ENCODE data around the gene ITGA7. TPM values are rescaled to one million over a fixed set of nuclear protein-coding genes. Genes with fewer than 3 reads are reported as not detected.

Gene ITGA7
- total RNA-seq, 1 donor from 2014 or later: 1.3 TPM

- intact Hi-C loops (cut with micrococcal nuclease): loop anchor here (1.0 kb wide), 2 partner anchors 13 to 91 kb away; no protein-coding TSS in a partner anchor
Observed at GRCh38 chr12:55736780-55737580, 29.3 kb upstream of the ITGA7 start.

DNA sequence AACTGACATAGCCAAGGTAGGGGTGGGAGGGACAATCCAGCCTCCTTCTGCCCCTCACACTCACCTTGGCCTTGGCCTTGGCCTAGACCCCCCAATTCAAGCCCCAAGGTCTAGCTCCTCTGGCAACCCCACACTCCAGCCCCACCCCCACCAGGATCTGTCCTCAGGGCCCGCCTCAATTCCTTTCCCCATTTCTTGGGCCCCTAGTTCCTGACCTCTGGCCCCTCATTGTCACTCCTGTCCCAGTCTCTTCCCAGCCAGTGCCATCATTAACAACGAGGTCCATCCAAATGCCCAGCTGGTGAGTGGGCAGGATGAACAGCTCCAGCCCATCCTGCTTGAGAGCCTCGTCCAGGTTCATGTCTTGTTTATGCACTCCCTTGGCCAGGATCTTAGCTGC is 28.4 kb upstream of the ITGA7 start:
- intact Hi-C loops (cut with micrococcal nuclease): no loop called here

DNA sequence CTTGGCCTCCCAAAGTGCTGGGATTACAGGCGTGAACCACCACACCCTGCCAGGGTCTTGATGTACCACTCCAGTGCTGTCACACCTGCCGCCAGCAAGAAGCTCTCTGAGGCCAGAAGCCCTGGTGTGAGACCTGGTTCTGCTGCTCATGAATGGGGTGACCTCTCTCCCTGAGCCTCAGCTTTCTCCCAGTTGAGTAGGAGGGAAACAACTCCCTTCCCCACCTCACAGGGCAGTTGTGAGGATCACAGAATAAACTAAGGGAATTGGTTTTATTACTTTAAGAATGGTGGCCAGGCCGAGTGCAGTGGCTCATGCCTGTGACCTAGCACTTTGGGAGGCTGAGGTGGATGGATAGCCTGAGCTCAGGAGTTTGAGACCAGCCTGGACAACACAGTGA is 26.9 kb upstream of the ITGA7 start:
- intact Hi-C loops (cut with micrococcal nuclease): no loop called here

GRCh38 chr12:55733858-55734257 is 26.2 kb upstream of the ITGA7 start:
- intact Hi-C loops (cut with micrococcal nuclease): no loop called here

DNA sequence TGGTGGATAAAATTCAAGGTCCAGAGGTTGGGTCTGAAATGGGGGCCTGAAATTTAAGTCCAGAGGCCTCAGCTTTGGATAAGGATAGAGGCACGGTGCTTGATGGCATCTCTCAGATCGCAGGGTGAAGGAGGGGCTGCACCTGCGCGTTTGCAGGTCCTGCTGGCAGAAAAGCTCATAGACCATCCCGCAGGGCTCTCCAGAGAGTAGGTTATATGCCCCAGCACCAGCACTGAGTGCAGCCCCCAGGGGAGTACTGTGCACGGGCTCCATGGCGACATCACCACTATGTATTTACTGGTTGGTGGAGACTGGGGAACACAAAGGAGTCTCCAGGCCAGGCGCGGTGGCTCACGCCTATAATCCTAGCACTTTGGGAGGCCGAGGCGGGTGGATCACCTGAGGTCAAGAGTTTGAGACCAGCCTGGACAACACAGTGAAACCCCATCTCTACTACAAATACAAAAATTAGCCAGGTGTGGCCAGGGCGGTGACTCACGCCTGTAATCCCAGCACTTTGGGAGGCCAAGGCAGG is 25.4 kb upstream of the ITGA7 start:
- intact Hi-C loops (cut with micrococcal nuclease): no loop called here

- intact Hi-C loops (cut with micrococcal nuclease): no loop called here
Observed at GRCh38 chr12:55732288-55732687, 24.6 kb upstream of the ITGA7 start.

DNA sequence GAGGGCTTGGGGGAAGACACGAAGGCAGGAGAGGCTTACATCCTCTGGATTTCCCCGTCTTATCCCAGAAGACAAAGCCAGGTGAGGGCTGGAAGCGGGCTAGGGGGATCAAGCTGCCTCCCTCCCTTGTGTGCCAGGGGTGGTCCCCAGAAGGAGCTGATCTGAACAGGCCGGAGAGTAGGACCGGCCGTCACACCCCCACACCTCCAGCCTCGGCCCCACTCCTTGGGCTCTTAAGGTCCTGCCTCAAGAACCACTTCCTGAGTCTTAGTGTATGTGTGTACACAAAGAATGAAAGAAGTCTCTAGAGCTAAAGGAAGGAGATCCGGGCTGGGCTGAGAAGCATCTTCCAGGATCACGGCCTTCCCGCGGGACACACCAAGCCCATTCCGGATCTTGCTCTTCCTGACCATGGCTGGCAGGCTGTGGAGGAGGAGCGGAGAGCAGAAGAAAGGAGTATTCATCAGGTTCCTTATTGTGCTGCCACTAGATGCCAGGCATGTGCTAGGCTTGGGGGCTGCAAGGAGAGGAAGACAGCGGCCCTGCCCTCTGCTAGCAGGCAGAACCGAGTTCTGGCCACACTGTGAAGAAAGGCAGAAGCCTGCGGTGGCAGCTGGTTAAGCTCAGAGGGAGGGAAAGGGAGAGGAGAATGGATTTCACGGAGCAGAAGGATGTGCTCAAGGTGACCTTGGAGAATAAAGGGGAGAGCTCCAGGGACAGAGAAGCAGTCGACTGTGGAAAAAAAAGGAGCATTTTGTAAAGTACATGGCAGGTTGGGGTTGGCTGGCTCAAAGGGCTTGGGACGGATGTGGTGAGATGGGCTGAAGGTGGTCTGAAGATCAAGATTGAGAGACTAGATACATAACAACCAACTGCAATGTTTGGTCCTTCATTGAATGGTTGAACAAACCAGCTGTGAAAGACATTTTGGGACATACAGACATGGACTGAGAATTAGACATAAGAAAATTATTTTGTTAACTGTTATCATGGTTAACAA is 22.4 kb upstream of the ITGA7 start:
- intact Hi-C loops (cut with micrococcal nuclease): loop anchor here (1.0 to 2.0 kb wide), 5 partner anchors 8 to 541 kb away; partner anchors contain the start of genes BLOC1S1, PYM1 and ZC3H10

GRCh38 chr12:55728939-55729818 is 21.5 kb upstream of the ITGA7 start, which contains the start of gene CD63:
Gene CD63, minus strand, starts transcription at chr12:55729009. Its CDS starts 668 bp downstream, at chr12:55728341.
- intact Hi-C loops (cut with micrococcal nuclease): loop anchor here (1.0 to 2.0 kb wide), 3 partner anchors 9 to 540 kb away; partner anchors contain the start of gene BLOC1S1

GRCh38 chr12:55728186-55728938 is 20.7 kb upstream of the ITGA7 start:
- intact Hi-C loops (cut with micrococcal nuclease): loop anchor here (2.0 kb wide), 1 partner anchor 540 kb away; no protein-coding TSS in a partner anchor

- intact Hi-C loops (cut with micrococcal nuclease): loop anchor here (2.0 kb wide), 1 partner anchor 539 kb away; no protein-coding TSS in a partner anchor
Observed at GRCh38 chr12:55727643-55728185, 20.0 kb upstream of the ITGA7 start.

DNA sequence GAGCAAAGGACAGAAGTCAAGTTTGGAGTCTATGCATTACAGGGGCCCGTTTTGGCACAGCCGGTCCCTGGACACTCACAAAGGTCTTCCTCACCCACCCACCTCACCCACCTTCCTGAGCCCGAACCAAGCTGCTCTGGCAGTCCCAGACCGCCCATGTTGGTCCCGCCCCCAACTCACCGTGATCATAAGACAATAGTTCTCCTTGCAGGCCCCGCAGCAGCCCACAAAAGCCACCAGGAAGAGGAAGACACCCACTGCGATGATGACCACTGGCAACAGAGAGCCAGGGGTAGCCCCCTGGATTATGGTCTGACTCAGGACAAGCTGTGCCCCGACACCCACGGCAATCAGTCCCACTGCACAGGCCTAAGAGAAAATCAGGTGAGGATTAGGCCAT is 19.3 kb upstream of the ITGA7 start:
- intact Hi-C loops (cut with micrococcal nuclease): no loop called here

DNA sequence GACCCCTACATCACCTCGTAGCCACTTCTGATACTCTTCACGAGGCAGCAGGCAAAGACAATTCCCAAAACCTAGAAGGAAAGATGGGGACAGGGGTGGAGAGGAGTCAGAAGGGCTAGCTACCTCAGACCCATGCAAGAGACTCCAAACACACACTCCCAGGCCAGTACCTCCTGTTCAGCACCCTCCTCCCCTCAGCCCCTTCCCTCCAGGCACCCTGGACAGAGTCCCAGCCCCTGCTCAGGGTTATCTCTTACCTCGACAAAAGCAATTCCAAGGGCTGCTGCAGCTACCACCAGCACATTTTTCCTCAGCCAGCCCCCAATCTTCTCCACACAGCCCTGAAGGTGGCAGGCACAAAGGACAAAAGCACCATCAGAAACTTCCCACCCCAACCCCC is 17.9 kb upstream of the ITGA7 start:
- intact Hi-C loops (cut with micrococcal nuclease): no loop called here

DNA sequence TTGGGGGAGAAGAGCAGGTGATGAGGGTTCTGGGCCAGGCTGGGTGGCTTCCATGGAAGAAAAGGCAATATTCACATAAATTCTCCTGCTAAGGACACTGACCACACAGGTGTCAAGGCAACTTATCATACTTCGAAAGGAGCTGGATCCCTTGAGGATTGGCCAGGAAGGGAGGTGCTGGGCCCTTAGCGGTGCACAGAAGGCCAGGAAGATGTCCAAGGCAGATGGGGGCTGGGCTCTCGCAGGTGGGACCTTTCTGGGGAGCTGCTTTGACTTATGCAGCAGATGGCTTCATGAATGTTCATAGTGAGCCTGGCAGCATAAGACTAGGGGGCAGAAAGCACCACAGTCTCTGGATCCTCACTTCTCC is 17.2 kb upstream of the ITGA7 start:
- intact Hi-C loops (cut with micrococcal nuclease): loop anchor here (1.0 kb wide), 2 partner anchors 9 to 12 kb away; partner anchors contain the start of gene BLOC1S1

- intact Hi-C loops (cut with micrococcal nuclease): loop anchor here (1.0 kb wide), 2 partner anchors 8 to 13 kb away; partner anchors contain the start of gene BLOC1S1
Observed at GRCh38 chr12:55724226-55724939, 16.7 kb upstream of the ITGA7 start.

GRCh38 chr12:55723516-55724225 is 16.0 kb upstream of the ITGA7 start:
- intact Hi-C loops (cut with micrococcal nuclease): loop anchor here (1.0 kb wide), 2 partner anchors 7 to 14 kb away; partner anchors contain the start of gene BLOC1S1

DNA sequence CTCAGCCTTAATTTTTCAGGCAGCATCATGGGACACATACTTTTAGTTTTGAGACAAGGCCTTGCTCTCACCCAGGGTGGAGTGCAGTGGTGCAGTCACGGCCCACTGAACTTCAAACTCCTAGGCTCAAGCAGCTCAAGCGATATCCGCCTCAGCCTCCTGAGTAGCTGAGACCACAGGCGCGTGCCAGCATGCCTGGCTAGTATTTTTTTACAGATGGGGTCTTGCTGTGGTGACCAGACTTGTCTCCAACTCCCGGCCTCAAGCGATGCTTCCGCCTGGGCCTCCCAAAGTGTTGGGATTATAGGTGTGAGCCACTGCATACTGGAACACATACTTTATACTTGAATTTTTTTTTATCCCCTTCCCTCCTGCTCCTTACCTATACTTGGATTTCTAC is 15.2 kb upstream of the ITGA7 start:
- intact Hi-C loops (cut with micrococcal nuclease): no loop called here

- intact Hi-C loops (cut with micrococcal nuclease): no loop called here
Observed at GRCh38 chr12:55721601-55722213, 14.0 kb upstream of the ITGA7 start.
